Stimulated activated CD8-positive, alpha-beta memory T cell treated with anti-CD3 and anti-CD28 coated beads, Interleukin-2, amount 100 ng/mL, for 1 hour (primary cell): ENCODE results near the gene MAPK8IP1.
"Not testable (repeated sequence)": the region's sequence is repeated elsewhere in the genome, so short reads cannot be mapped to it uniquely, and the experiment has no call there.

ENCODE experiments used
- DNase-seq, 2 donors: peaks; one replicate each; pipeline ENCODE4 v3.0.0-alpha.2; 2020; ENCODE audit warnings: low read depth in 2 of 2

The MAPK8IP1 gene

GRCh38 chr11:45885274-45885920, at the start of gene MAPK8IP1:
Gene MAPK8IP1 (plus strand): TSS chr11:45885651. CDS start chr11:45885821, 170 bp downstream.
- DNase-seq, result peak in 1 of 2 donors; percentile 24

GRCh38 chr11:45839204-45839603, 46.2 kb upstream of the MAPK8IP1 start:
- no peak for DNase-seq

GRCh38 chr11:45840251-45840650, 45.2 kb upstream of the MAPK8IP1 start:
- not testable (repeated sequence) for DNase-seq

GRCh38 chr11:45843158-45843924, 42.1 kb upstream of the MAPK8IP1 start:
- DNase-seq, result peak; percentile 71 to 78

GRCh38 chr11:45844822-45845578, 40.5 kb upstream of the MAPK8IP1 start:
- DNase-seq, result no peak

GRCh38 chr11:45846174-45846675, 39.2 kb upstream of the MAPK8IP1 start:
- no peak for DNase-seq

GRCh38 chr11:45846974-45847910, 38.2 kb upstream of the MAPK8IP1 start, which contains the start of gene CRY2:
Gene CRY2 (plus strand): TSS chr11:45847475. CDS start chr11:45847491, 16 bp downstream.
- DNase-seq, result peak; percentile 98 to 99

GRCh38 chr11:45847911-45848316, 37.5 kb upstream of the MAPK8IP1 start:
- DNase-seq, result peak in 1 of 2 donors; percentile 3

- no peak for DNase-seq
Observed at GRCh38 chr11:45848654-45849081, 36.8 kb upstream of the MAPK8IP1 start.

GRCh38 chr11:45850446-45850845, 35.0 kb upstream of the MAPK8IP1 start:
- no peak for DNase-seq

GRCh38 chr11:45851228-45851627, 34.2 kb upstream of the MAPK8IP1 start:
- no peak for DNase-seq

GRCh38 chr11:45852018-45852711, 33.3 kb upstream of the MAPK8IP1 start:
- DNase-seq, result no peak

GRCh38 chr11:45852712-45853101, 32.7 kb upstream of the MAPK8IP1 start:
- DNase-seq, result no peak

GRCh38 chr11:45853332-45854219, 31.9 kb upstream of the MAPK8IP1 start:
- DNase-seq, result no peak

GRCh38 chr11:45855308-45855707, 30.1 kb upstream of the MAPK8IP1 start:
- no peak for DNase-seq

GRCh38 chr11:45856044-45856468, 29.4 kb upstream of the MAPK8IP1 start:
- no peak for DNase-seq

- no peak for DNase-seq
Observed at GRCh38 chr11:45857961-45858474, 27.4 kb upstream of the MAPK8IP1 start.

GRCh38 chr11:45858751-45859398, 26.6 kb upstream of the MAPK8IP1 start:
- no peak for DNase-seq
